Pons (tissue), 1 donor: ENCODE measurements around the gene BEGAIN.

Experiments
- DNase-seq: peaks from one replicate; pipeline ENCODE4 v3.0.0-alpha.2; 2016; ENCODE audit warnings: low spot score

BEGAIN gene

DNA sequence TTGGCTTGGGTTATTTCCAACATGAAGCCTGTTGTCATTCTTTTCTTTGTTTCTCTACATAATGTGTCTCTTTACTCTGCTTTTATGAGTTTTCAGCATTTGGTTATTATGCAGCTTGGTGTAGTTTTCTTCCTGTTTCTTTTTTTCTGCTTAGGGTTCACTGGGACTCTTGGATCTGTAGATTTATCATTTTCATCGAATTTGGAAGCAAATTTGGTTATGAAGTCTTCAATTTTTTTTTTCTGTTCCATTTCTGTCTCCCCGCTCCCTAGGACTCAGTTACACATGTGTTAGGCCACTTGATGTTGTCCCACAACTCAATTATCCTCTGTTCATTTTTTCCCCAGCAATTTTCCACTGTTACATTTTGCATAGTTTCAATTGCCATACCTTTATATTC is 13.8 kb upstream of the BEGAIN start:
- no peak for DNase-seq

DNA sequence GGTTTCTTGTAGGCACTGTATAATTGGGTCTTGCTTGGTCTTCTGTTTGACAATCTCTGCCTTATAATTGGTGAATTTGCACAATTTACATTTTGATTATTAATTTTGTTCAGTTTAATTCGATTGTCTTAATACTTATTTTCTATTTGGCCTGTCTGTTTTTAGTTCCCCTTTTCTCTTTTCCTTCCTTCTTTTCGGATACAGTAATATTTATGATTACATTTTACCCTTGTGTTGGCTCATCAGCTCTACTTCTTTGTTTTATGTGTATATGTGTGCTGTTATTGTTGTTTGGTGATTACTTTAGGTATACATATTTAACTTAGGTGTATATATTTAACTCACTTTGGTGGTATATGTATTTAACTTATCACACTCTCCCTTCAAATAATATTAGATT is 12.8 kb upstream of the BEGAIN start:
- DNase-seq: no peak

DNA sequence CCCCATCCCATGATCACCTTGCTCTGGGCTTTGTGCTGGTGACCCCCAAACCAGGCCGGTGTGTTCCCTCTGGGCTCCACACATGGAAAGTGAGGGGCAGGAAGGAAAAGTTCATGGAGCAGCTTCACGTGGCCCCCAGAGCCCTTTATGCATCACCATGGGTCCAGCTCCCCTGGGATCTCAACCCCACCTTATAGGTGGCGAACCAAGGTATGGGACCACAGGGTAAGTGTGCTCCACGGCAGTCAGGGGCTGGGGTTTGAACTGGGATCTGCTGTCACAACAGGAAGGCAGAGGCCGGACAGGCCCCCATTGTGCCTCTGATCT is 7.4 kb upstream of the BEGAIN start:
- DNase-seq: no peak

DNA sequence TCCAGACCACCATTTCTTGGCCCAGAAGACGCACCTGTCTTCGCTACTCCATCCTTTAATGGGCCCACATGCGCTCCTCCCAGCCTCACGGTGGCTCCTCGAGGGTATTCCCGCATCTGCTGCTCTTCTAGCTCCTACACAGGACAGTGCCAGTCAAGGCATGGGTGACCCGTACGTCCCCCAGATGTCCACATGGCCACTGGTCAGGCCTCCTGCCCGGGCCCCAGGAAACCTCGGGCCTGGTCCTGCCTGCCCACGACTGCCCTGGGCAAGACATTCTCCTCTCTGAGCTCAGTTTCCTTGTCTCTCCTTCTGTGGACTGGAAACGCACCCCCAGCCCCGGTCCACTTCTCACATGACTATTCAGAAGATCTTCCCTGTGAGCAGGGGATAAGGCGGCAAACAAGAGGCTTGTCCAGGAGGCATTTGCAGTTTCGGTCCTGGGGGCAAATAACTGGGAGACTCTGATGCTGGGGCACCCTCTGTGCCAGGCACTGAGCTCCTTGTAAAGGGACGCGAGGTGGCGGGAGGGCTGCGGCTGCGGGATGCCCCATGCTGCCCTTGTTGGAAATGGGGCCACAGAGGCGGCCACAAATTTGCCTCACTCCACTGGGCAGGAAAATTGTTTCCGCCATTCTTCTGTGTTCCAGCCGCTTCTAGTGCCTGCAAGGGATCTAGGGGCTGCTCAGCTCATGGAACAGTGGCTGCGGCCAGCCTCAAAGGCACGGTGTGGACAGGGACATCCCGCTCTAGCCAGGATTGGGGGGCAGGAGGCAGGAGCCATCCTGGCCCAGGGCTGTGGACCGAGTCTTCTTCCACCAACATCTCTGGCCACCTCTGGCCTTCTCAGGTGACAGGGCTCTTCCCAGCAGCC is 6.8 kb upstream of the BEGAIN start:
- DNase-seq: no peak

DNA sequence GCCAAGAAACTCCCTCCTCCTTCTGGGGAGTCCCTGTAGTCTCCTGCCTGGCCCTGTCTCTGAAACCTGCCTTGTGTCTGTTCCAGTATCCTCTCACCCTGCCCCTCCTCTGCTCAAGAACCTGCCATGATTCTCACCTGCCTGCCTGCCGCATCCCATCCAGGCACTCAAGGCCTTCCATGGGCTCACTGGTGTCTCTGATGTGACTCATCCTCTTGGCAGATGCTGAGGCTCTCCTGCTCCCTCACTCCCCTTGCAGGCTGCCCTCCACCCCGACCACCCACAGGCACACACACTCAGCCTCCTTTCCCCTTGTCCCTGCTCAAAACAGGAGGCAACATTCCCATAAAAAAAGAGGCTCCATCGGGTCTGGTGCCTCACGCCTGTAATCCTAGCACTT is 5.8 kb upstream of the BEGAIN start:
- no peak for DNase-seq

DNA sequence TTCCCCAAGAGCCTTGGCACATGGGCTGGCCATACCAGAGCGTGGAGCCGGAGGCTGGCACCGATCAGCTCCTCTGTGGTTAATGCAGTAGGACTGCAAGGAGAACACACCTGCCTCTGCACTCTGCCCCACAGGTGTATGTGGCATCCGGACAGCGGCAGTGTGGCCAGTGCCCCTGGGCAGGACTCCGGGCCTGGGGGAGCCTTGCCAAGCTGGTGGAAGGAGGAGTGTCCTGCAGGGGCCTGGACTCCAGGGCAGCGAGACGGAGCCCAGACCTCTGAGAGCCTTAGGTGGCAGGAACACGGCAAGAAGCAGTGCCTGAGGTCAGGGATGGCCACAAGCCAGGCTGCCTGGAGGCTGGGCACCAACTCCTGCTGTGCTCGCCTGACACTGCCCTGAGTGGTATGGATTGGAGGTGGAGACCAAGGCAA is 5.3 kb upstream of the BEGAIN start:
- DNase-seq: no peak

DNA sequence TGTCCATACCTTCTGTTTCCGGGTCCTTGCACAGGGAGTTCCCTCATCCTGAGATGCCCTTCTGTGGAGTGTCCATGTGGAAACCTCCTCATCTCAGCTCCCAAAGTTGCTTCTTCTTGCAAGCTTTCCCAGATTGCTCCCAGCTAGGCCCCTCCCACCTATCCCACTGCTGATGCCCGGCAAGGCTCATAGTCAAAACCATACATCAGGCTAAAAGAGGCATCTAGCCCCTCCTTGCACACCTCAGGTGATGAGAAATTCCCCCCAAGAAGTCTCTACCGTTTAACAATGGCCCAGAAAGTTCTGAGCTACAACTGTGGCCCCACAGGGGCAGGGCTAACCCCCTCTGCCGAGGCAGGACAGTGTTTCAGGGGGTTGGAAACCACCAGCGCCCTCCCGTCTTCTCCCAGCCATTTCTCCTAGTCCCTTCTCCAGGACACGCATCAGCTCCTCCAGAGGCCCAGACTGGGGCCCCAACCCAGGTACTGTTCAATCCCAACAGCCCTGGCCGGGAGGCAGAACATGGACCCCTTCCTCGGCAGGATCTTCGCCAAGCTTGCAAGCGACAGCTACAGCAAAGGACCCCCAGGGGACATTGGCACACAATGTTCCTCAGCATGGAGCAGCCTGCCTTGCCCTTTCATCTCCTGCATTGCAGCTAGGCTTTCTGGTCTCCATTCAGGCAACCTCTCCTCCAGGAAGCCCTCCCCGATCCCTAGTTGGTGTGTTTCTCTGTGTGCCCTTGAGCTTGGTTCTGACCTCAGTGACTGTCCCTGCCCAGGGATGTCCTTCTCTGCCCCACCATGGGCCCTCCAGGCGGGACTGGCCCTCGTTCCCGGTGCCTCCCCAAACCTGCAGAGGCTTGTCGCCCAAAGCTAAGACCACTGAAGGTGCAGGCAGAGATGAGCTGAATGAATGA is 4.5 kb upstream of the BEGAIN start:
- DNase-seq: no peak

DNA sequence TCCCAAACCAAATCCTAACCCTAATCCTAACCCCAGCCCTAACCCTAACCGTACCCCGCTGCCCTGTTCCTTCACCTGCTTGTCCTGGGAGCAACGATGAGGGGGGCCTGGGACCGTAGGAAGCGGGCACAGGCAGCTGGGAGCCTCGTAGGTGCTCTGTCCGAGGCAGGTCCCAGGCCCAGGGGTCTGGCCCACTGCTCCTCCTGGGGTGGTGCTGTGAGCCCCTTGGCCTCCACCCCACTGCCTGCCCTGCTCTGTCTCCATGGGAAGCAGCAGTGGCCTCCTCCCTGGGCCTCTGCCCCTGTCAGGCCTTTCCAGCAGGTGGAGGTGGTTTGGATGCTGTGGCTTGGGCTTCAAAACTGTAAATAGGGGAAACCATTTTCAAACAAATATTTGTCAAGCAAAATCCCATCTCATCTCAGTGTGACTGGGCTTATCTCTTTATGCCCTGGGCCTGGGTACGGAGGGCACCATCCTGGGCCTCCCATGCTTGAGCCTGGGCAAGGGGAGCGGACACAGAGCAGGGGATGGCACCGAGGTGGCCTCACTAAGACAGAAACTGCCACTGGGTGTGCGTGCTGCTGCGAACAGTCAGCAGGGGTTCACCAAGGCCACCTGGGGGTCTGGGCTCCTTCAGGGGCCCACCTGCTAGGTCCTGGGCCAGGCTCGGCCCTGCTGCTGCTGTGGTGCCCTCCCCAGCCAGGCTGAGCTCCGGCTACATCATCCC is 3.7 kb upstream of the BEGAIN start:
- DNase-seq: no peak

DNA sequence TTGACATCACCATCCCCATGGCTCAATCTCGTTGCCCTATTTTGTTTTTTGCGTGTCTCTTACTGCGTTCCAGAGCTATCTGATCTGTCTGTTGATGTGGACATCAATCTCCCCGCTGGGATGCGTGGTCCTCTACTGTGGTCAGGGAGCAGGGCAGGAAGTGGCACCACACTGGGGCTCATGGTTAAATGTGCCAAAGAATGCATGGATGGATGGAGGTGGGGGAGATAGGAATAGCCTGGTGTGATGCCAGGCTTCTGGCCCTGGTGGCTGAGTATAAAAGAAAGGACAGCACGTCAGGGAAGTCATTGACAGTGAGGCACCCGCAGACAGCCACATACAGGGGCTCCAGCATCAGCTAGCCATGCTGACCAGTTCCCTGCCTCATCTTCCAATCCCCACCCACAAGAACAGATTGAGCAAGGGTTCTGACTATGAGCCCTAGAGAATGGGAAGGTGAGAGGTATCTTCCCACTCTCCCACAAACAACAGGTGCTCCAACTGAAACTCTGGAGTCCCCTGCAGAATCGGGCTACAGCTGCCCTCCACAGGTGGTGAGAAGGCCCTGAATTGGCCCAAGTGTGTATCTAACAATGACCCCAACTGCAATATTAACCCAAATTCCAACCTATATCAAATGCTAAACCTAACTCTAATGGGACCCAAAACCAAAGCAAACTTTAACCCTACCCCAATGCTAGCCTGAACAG is 2.7 kb upstream of the BEGAIN start:
- DNase-seq: no peak

DNA sequence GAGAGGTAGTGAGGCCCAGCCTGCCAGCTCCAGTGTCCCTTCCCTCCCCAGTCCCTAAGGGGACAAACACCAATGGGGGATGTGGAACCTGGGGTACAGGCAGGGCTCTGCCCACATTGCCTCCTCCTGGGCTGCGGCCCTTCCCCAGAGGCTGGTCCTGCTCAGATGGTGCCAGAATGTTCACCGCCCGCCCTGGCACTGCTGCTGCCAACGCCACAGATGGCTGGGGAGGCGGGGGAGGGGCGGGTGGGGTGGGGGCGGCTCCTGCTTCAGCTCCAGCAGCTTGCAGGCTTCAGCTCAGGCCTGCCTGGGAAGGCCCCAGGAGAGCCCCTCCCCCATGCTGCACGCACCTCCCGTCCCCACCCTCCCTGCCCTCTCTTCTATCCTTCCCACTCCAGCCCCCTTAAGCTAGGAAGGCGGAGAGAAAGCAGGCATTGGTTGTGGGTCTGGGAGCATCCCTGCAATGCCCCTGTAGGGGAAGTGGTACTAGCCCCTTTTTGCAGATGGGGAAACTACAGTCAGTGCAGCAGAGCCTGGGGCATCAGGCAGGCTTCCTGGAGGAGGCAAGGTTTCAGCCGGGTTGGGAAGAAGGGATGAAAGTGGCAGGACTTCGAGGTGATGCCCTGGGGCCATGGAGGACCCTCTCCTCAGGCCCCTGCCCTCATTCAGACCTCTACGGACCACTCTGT is 2.0 kb upstream of the BEGAIN start:
- no peak for DNase-seq

DNA sequence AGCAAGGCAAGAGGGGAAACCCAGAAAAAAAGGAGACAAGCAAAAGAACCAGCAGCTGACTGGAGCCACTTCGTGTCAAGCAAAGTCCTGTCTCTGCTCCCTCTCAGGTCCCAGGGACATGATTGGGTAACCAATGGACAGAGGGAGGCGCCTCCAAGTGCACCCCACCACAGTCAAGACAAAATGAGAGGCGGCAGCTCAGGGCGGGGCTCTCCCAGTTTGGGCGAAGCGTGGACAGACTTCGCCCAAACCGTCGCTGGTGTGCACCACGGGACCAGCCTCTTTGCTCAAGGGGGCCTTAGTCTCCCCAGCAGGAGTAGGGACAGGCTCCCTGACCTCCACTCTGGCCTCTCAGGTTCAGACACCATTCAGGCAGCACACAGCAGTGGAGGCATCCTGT is 1.5 kb upstream of the BEGAIN start:
- DNase-seq: no peak

DNA sequence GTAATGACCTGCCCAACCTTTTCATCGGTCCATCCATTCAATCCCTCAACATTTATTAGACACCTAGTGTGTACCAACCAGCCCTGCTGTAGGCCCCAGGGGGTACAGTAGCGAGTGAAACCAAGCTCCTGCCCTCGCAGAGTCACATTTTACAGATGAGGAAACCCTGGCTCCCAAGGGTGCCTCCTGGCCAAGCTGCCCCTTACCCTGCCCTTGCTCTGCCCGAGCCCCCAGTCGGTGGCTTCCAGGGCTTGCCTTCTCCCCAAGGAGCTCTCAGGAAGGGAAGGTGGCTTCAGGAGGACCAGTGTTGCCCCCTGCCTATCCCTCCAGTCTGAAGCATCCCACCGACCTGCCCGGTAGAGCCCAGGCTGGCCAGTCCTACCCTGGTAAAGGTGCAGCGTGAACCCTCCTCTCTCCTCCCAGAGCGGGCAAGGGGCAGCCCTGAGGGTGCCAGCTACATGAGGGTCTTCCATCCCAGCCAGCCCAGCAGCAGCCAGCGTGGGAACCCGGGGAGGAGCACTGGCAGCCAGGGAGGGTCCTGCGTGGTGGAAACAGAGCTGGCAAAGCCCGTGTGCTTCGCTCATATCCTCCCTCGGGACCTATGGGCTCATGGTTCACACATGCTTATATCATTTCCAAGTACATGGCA is 670 bp upstream of the BEGAIN start:
- DNase-seq: no peak

DNA sequence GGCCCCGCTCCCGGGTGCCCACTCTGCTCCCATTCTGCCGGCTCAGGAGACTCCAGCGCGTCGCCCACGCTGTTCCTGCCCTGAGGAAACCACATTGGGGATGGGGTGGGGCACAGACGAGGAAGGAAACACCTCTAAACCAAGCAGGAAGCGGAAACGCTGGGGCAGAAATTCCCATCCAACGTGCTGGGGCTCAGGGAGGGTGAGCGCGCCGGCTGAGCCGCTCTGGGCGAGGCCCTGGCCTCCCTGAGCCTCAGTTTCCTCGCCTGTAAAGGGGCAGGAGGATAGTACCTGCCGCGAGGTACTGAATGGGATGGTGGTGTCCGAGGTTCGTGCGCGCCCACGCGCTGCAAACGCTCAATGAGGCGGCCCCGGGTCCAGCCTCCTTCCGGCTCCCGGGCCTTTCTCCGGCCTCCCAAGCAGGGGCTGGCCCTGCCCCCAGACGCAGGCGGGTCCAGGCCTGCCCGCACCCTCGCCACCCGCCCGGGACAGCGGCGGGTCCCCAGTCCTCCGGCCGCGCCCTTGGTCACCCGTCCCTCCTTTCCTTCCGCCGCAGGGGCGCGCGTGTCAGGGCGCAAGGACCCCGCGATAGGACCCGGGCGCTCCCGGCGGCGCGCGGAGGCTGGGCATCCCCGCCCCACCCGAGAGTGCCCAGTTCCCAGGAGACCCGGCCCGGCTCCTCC is 673 bp downstream of the BEGAIN start:
- DNase-seq: no peak

DNA sequence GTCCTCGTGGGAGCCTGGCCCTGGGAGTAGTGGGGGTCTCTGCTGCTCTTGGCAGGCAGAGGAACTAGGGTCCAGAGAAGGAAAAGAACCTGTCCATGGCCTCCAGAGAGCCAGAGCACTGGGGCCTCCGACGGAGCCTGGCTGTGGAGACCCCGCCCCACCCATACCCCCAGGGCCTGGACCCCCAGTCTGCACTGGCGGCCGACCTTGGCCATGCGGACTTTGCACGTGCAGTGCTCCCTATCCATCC is 1.1 kb downstream of the BEGAIN start:
- no peak for DNase-seq

DNA sequence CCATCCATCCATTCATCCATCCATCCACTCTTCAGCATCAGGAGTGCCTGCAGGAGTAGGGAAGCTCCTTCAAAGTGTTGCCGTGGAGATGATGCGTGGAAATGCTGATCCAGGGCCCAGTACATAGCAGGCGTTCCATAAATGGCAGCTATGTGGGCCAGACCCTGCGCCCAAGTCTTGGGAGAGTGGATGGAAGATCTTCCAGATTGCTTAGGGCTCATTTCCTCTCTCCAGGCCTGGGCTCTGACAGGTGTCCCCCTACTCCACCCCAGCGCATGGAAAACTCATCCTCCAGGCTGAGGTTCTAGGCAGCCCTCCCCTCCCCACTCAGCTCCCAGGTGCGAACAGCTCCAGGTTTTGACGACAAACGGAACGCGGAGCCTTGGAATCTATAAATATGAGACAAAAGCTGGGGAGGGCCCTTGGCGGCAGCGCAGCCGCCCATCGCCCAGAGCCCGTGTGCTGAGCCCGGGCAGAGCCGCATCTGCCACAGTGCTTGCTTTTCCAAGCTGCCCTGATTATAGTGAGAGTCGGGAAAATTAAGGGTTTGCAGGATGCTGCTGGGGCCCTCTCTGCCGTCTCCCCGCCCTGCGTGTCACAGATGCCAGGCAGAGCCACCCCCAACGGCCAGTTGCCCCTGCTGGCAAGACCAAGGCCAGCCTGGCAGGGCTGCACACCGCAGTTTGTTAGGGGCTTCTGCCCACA is 1.6 kb downstream of the BEGAIN start:
- DNase-seq: no peak

DNA sequence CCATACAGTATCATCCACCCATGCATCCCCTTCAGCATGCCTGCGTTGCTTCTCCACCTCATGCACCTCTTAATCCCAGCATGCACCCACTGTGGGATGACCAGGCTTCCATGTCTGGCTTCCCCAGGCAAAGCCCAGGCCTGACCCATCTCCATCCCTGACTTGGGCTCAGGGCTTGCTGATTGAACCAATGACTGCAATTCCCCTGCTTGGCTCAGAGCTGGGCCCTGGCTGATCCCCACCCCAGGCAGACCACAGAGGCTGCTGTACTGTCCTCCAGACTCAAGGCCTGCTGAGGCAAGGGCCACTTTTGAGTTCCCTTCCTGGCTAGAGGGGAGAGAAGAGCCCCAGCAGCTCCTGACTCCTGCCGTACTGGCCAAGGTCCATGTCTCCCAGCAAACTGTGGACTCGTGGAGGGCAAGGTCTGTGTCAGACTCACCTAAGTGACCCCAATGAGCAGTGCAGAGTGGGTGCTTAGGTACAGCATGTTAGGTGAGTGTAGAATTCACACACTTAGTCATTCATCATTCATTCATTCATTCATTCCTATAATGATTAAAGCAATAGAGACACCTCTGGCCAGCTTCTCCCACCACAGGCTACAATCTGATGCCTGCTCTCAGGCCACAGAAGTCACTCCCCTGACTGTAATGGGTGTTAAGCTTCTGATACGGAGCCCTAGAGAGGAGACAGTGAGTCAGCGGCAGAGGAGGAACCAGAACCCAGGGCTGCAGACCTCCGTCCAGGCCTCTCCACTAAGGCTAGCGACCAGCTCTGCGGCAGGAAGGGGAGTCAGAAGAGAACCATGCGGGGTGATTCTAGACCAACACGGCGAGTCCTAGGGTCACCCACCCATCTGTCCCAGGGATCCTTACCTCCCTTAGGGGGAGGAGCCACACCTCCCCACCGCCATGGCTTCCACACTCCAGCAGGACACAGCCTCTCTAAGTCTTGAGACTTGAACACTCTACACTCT is 2.9 kb downstream of the BEGAIN start:
- DNase-seq: no peak

DNA sequence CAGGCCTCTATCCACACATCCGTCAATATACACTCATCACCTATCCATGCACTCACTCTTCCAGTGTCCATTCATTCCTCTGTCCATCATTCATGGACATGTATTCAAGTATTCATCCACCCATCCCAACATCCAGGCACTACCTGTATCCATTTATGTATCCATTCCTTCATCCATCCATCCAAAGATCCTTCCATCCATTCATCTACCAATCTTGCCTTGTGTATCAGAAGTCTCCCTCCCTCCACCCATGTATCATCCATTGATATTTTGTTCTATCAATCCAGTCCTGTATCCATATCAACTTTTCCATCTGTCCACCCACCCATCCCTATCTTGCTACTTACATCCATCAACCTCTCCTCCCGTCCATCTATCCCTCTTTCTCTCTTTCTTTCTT is 4.0 kb downstream of the BEGAIN start:
- no peak for DNase-seq

DNA sequence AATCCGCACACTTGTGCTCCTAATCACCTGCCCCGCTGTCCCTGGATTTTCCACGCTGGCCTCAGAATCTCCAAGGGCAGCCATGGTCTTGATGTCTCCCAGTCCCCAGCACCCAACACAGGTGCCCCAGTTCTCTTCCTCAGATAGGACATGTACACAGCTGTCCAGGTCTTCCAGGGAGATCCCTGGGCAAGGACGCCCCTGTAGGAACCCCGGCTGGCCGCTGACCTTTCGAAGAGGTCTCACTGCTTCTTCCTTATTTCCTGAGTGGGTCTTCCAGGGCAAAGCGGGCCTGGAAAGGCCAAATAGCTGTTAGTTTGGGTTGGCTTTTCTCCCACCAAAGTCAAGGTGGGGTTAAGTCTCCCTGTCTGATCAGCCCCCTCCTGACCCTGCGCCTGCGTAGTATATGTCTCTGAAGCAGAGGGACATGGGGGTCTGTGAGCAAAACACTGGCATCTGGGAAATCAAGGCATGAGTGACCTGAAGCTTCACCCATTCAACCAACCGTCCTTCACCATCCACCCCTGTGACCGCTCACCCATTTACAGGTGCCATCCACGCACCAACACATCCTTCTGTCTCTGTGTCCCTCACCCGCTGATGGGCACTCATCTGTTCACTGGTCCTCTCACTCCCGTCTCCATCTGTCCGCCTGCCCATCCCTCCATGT is 4.6 kb downstream of the BEGAIN start:
- no peak for DNase-seq
